Right ventricle myocardium inferior (tissue), 1 donor: ENCODE data around the gene EML1. TPM values are rescaled to one million over a fixed set of nuclear protein-coding genes. Genes with fewer than 3 reads are reported as not detected.

Experiments used
- ATAC-seq: fragments of 200-7000 bp; cut with Tn5 transposase; one replicate; pipeline ENCODE4 v1.9.1; 2020; ENCODE audit warnings: mild to moderate bottlenecking, moderate library complexity
- DNase-seq: peaks from one replicate; pipeline ENCODE4 v3.0.0; 2021; ENCODE audit errors: missing footprints
- intact Hi-C: fragments of 100-400 bp; cut with DNase I; formaldehyde crosslinking; loops from one replicate; pipeline ENCODE4 v1.11.0; 2022
- total RNA-seq: library from RNA; stranded (reverse); fragmentation: NEBNext Ultra II Directional; extraction: Animal tissue kit (Norgen Biotek cat#: 25700); gene quantifications from one replicate; pipeline ENCODE4 v1.2.1, GENCODE V29; 2021
- donor health status: DM: no; HTN: yes; CAD: no; lungs with severe emphysema.

Gene EML1
- total RNA-seq, 1 donor from 2014 or later, result 49.6 TPM

GRCh38 chr14:99961826-99962518 lies 168.8 kb downstream of the EML1 start:
- DNase-seq (no peak), ATAC-seq (no peak)
- intact Hi-C loops, result no loop called here

GRCh38 chr14:99964979-99965378 lies 171.8 kb downstream of the EML1 start:
- intact Hi-C loops, result no loop called here
- ATAC-seq, result no peak
- DNase-seq, result no peak

GRCh38 chr14:99966037-99966835 lies 173.0 kb downstream of the EML1 start:
- intact Hi-C loops, result no loop called here
- ATAC-seq (no peak), DNase-seq (no peak)

GRCh38 chr14:99966912-99967311 lies 173.7 kb downstream of the EML1 start:
- intact Hi-C loops, result no loop called here
- ATAC-seq, result no peak
- DNase-seq, result no peak

- no peak for ATAC-seq
- intact Hi-C loops, result no loop called here
- DNase-seq, result no peak
These were observed 175.1 kb downstream of the EML1 start for GRCh38 chr14:99968191-99968920.

GRCh38 chr14:99968941-99969340 lies 175.7 kb downstream of the EML1 start:
- intact Hi-C loops, result no loop called here
- no peak for DNase-seq
- ATAC-seq, result no peak

GRCh38 chr14:99969673-99970322 lies 176.6 kb downstream of the EML1 start:
- ATAC-seq, result no peak
- intact Hi-C loops, result no loop called here
- DNase-seq, result no peak

- intact Hi-C loops, result no loop called here
- ATAC-seq (peak; percentile 92), DNase-seq (peak; percentile 86)
These were observed 178.1 kb downstream of the EML1 start for GRCh38 chr14:99971087-99971940.

- DNase-seq (no peak), ATAC-seq (no peak)
- intact Hi-C loops, result no loop called here
These were observed 178.9 kb downstream of the EML1 start for GRCh38 chr14:99971941-99972747.

- DNase-seq, result no peak
- no peak for ATAC-seq
- intact Hi-C loops, result no loop called here
These were observed 179.7 kb downstream of the EML1 start for GRCh38 chr14:99972748-99973466.

GRCh38 chr14:99975190-99975589 lies 182.0 kb downstream of the EML1 start:
- no peak for ATAC-seq
- intact Hi-C loops, result no loop called here

GRCh38 chr14:99976021-99976420 lies 182.8 kb downstream of the EML1 start:
- DNase-seq, result no peak
- intact Hi-C loops, result no loop called here
- ATAC-seq, result no peak

More at GRCh38 chr14:99975190-99975589, 182.0 kb downstream of the EML1 start:
- no peak for DNase-seq

GRCh38 chr14:99976681-99977080 lies 183.5 kb downstream of the EML1 start:
- no peak for ATAC-seq
- intact Hi-C loops, result no loop called here

GRCh38 chr14:99980299-99980698 lies 187.1 kb downstream of the EML1 start:
- DNase-seq (no peak), ATAC-seq (no peak)
- intact Hi-C loops, result loop anchor here (5.0 kb wide), 1 partner anchor 397 kb away; the partner anchor contains the start of gene WDR25

More at GRCh38 chr14:99976681-99977080, 183.5 kb downstream of the EML1 start:
- no peak for DNase-seq

- ATAC-seq (no peak), DNase-seq (no peak)
- intact Hi-C loops, result loop anchor here (1.0 to 5.0 kb wide), 3 partner anchors 126 to 395 kb away; partner anchors contain the start of gene WDR25
These were observed 188.6 kb downstream of the EML1 start for GRCh38 chr14:99981806-99982205.

- intact Hi-C loops, result loop anchor here (1.0 to 5.0 kb wide), 3 partner anchors 126 to 395 kb away; partner anchors contain the start of gene WDR25
- DNase-seq, result no peak
- ATAC-seq, result peak; percentile 91
These were observed 189.5 kb downstream of the EML1 start for GRCh38 chr14:99982537-99983250.
